Epithelial cell of alveolus of lung (primary cell): ENCODE results near the gene PELI3. TPM values are rescaled to one million over a fixed set of nuclear protein-coding genes. Genes with fewer than 3 reads are reported as not detected.

ENCODE experiments used
- total RNA-seq: library from RNA; depleted of rRNA; stranded (reverse); fragments of >200 nt; gene quantifications from 2 replicates; pipeline ENCODE4 v1.2.1, GENCODE V29; 2015

PELI3 gene, protein sequence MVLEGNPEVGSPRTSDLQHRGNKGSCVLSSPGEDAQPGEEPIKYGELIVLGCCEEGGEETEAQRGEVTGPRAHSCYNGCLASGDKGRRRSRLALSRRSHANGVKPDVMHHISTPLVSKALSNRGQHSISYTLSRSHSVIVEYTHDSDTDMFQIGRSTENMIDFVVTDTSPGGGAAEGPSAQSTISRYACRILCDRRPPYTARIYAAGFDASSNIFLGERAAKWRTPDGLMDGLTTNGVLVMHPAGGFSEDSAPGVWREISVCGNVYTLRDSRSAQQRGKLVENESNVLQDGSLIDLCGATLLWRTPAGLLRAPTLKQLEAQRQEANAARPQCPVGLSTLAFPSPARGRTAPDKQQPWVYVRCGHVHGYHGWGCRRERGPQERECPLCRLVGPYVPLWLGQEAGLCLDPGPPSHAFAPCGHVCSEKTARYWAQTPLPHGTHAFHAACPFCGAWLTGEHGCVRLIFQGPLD
- 10.0 and 13.5 TPM in 2 replicates for total RNA-seq

DNA sequence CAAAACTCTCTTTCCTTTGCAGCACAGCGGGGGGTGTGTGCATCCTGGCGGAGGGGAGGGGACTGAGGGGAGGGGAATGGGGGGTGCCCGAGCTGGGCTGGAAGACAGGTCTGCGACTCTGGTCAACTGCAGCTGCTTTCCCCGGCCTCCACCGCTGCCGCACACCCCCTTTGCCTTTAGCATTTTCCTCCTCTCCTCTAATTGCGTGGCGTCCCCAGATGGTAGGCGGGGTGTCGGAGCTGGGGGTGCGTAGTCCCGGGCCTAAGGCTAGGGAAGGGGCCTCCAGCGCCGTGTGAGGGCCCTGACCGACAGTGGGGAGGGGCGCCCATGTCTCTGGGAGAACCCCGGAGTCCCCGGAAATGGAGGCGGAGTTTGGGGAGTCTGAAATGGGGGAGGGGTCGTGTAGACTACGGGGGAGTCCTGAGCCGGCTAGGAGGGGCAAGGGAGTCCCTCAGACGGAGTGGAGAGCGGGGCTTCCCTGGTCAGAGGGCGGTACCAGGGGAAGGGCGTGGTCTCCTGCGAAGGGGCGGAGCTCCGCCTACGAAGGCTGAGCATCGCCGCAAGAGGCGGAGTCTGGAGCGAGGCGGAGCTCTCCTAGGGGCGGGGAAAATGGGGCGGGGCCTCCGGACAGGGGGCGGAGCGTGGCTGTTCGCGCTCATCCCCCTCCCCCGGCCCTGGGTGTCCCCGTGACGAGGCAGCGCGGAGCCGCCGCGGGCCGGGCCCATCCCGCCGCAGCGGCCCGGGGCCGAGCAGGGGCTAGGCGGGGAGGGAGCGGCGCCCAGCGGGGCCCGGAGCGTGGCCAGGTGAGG lies at the start of gene PELI3:
Gene PELI3 (plus strand): TSS at position 681 of the 809 bp plus-strand sequence. CDS start 1,224 bp downstream, outside the sequence.

DNA sequence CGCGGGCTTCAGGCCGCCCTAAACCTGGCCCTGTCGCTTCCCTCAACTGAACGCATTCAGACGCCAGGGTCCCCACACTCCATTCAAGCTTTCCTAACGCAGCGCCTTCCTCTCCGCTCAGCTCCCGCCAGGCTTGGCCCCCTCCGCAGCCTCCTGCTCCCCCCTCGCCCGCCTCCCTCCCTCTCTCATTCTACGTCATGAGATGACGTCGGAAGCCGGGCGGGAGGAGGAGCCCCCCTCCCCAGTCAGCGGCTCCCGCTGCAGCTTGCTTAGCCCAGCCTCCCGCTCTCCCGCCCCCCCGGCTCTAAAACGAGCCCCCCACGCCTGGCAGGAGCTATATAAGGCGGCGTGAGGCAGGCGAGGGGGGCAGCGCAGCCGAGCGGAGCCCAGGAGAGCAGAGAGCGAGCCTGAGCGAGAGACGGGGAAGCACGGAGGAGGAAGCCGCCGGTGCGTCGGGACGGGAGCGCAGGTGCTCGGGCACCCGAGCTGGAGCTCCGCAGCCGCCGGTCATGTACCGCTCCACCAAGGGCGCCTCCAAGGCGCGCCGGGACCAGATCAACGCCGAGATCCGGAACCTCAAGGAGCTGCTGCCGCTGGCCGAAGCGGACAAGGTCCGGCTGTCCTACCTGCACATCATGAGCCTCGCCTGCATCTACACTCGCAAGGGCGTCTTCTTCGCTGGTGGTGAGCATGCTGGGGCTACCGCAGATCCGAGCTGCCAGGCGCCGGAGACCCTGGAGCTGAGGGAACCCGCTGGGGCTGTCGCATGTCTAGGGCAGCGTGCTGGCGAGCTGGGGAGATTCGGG lies 45.8 kb upstream of the PELI3 start, which contains the start of gene NPAS4:
Gene NPAS4 (plus strand): TSS at position 365 of the 806 bp plus-strand sequence. CDS start 145 bp downstream, at position 510.

DNA sequence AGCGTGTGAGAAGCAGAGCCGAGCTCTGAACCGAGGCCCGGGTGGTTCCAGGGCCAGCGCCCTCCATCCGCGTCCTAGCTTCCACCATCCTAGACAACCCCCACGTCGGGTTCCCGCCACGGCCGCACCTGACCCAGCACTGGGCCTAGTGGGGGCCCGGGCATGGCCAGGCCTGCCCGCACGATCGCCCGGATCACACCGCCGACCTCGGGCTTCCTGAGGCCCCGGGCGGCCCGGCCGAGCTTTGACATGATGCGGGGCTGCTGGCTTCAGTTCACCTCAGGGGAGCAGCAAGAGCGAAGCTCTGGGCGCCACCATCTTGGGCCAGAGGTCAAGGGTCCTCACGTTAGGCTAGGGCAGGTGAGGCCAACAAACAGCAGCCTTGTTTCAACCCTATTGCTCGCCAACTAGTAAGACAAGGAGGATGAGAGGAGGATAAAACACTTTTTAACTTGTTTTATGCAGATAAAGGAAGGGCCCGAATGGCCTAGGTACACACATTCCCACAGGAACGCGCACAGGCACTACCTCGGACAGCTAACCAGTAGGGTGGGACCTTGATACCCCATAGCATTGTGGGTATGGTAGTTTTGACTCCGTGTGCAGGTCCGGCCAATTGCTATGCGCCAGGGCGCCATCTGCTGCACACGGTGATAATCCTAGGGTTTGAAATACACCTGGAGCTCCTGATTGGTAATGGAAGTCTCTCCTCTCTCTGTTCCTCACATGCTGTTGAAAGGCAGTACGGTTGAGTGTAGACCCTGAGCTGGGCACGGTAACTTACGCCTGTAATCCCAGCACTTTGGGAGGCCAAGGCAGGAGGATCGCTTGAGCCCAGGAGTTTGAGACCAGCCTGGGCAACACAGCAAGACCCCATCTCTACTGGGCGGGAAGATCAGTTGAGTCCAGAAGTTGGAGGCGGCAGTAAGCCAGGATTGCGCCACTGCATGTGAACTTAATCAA lies 27.9 kb upstream of the PELI3 start, which contains the start of gene MRPL11:
Gene MRPL11 (minus strand): TSS at position 345 of the 963 bp plus-strand sequence. CDS start 94 bp downstream, at position 251.

DNA sequence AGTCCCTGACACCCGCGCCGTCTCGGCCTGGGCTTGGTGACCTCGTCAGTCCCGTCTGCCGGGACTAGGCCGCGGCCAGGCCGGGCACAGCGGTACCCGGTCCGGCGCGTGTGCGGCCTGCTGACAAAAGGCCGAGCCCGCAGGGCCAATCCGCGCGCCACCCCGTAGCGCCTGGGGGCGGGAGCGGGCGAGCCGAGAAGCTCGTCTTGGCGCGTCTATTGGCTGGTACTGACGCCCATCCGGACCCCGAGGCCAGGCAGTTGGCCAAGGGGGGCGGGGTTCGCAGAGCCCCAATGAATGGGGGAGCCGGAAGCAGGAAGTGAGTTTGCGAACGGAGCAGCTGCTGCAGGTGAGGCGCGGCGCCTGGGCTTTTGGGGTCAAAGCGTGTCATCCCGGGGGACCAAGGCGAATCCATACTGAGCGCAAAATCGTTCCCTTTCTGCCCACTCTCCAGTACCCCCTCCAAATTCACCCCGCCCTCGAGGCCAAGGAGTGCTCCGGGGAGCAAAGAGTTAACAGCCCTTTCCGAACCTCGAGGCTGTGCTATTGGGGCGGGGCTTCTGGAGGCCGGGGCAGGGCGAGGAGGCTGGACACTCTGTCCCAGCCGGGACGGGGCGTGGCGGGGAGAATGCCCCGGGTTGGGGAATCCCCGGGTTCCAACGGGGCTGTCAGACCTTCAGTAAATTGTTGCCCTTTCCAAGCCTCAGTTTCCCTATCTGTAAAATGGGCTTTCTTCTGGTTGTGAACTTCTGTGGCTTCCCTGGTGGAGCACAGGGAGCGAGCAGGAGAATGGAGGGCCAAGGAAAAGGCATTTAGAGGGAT lies 13.6 kb downstream of the PELI3 start, which contains the start of gene DPP3:
Gene DPP3 (plus strand): TSS at position 318 of the 822 bp plus-strand sequence. CDS start 1,767 bp downstream, outside the sequence.

DNA sequence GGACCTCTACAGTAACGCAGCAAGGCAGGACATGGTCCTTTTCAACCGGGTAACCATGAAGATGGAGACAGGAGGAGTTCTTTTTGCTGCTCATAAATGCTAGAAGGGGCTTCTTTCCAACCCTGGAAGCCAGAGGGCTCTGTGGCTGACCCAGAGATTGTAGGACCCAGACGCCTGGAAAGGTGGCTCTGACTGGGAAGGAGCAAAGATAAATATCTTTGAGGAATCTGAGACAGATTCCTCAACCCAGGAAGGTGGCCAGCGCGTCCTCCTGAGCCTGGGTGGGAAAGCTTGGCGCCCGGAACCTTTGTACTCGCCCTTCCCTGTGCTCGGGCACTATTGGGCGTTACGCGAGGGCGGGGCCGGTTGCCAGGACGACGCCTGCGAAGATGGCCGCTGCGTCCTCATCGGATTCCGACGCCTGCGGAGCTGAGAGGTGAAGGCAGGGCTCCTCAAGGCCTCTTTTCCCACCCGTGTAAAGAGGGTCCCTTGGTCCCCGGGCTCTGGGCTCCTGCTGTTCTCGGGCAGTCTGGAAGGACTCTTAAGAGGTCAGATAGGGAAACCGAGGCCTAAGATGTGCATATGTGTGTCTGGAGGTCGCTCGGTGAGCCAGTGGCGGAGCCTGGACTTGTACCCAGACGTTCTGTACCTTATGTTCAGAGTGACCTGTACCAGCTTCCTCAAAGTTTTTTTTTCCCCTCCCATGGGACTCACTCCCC lies 43.7 kb downstream of the PELI3 start, which contains the start of gene BBS1:
Gene BBS1 (plus strand): TSS at position 365 of the 719 bp plus-strand sequence. CDS start 25 bp downstream, at position 390.

Other genes with a start within 250 kb of the PELI3 start
- gene KLC2, start 209.2 kb upstream of the PELI3 start, total RNA-seq, result 19.0 and 19.4 TPM in 2 replicates
- 106 and 159 TPM in 2 replicates for gene RAB1B, start 198.3 kb upstream of the PELI3 start, total RNA-seq
- 0.26 and 1.1 TPM in 2 replicates for gene CNIH2, start 188.7 kb upstream of the PELI3 start, total RNA-seq
- gene YIF1A, start 177.8 kb upstream of the PELI3 start, total RNA-seq, result 167 and 281 TPM in 2 replicates
- 0.39 TPM in 1 of 2 replicates, not detected in the other for gene TMEM151A, start 175.0 kb upstream of the PELI3 start, total RNA-seq
- gene CD248, start 149.9 kb upstream of the PELI3 start, total RNA-seq, result 35.8 and 135 TPM in 2 replicates
- 29.0 and 38.1 TPM in 2 replicates for gene RIN1, start 130.5 kb upstream of the PELI3 start, total RNA-seq
- gene BRMS1, start 121.8 kb upstream of the PELI3 start, total RNA-seq, result 44.3 and 54.0 TPM in 2 replicates
- gene B4GAT1, start 119.3 kb upstream of the PELI3 start, total RNA-seq, result 46.4 and 72.1 TPM in 2 replicates
- gene SLC29A2, start 95.1 kb upstream of the PELI3 start, total RNA-seq, result 1.5 and 3.6 TPM in 2 replicates
- gene NPAS4, start 45.9 kb upstream of the PELI3 start, total RNA-seq, result not detected in 2 replicates
- 47.7 and 74.2 TPM in 2 replicates for gene MRPL11, start 28.1 kb upstream of the PELI3 start, total RNA-seq
- gene DPP3, start 13.5 kb downstream of the PELI3 start, total RNA-seq, result 40.3 and 61.2 TPM in 2 replicates
- gene BBS1, start 43.7 kb downstream of the PELI3 start, total RNA-seq, result 17.3 and 66.4 TPM in 2 replicates
- gene ZDHHC24, start 79.1 kb downstream of the PELI3 start, total RNA-seq, result 27.7 and 33.5 TPM in 2 replicates
- 3.3 TPM in 1 of 2 replicates, not detected in the other for gene ACTN3, start 80.0 kb downstream of the PELI3 start, total RNA-seq
- 20.9 and 146 TPM in 2 replicates for gene CTSF, start 101.7 kb downstream of the PELI3 start, total RNA-seq
- gene CCDC87, start 126.2 kb downstream of the PELI3 start, total RNA-seq, result 0.26 TPM in 1 of 2 replicates, not detected in the other
- gene CCS, start 126.3 kb downstream of the PELI3 start, total RNA-seq, result 26.6 and 44.9 TPM in 2 replicates
- 41.2 and 69.5 TPM in 2 replicates for gene RBM14, start 149.7 kb downstream of the PELI3 start, total RNA-seq
- gene RBM4, start 171.8 kb downstream of the PELI3 start, total RNA-seq, result 107 and 143 TPM in 2 replicates
- 14.5 and 19.9 TPM in 2 replicates for gene RBM4B, start 211.0 kb downstream of the PELI3 start, total RNA-seq